ENCODE data around the gene CFAP61.

Gene CFAP61

DNA sequence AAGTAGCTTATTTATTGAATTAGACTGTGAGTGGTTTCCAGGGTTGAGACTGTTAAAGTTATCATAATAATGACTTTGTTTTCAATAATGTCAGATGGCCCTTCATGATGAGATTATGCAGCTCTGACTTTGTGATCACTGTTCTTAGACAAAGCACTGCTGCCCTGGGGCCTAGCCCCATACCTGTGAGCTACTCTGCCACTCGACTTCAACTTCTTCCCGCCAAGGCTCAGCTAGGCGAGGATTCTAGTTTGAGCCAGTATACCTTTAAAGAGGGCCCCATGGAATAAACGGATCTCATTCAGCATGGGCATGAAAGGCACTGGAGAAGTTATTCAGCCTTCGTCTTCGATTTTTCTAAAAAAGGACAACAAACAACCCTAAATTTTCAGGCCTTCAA, 270.6 kb downstream of the CFAP61 start:
- Histone ChIP-seq H3K9ac (ENCODE audit: low read depth, low read length, poor library complexity, severe bottlenecking) (no peak overlapping the region), H3K4me1 (ENCODE audit: insufficient read depth, low read length, poor library complexity, severe bottlenecking) (no peaks in the 10 kb centered on the region), H2AFZ (ENCODE audit: low read length) (no peak overlapping the region), H3K9me3 (ENCODE audit: insufficient read depth, low read depth, low read length) (no peaks in the 10 kb centered on the region; the same call in 1 of the 2 replicates), H3K9me2 (replicated peaks; ENCODE audit: low read depth, low read length) (no peaks in the 10 kb centered on the region), H3K79me2 (ENCODE audit: insufficient read depth, low read length) (no peaks in the 10 kb centered on the region), H3K36me3 (ENCODE audit: insufficient read depth, low read length) (no peaks in the 10 kb centered on the region), H4K20me1 (ENCODE audit: insufficient read depth, low read length, poor library complexity, severe bottlenecking) (no peaks in the 10 kb centered on the region), H3K27me3 (ENCODE audit: insufficient read depth, low read length, poor library complexity, severe bottlenecking) (no peaks in the 10 kb centered on the region), H3K4me3 (ENCODE audit: low read length, poor library complexity, severe bottlenecking) (no peak overlapping the region), H3K4me2 (ENCODE audit: low read depth, low read length, poor library complexity, severe bottlenecking) (no peak overlapping the region), H3F3A (ENCODE audit: low read depth) (no peaks in the 10 kb centered on the region)
- no peak for TF ChIP-seq EZH2phosphoT487 (IDR thresholded peaks at IDR 0.05; ENCODE audit: borderline replicate concordance)
- TF ChIP-seq, protein P1, sequence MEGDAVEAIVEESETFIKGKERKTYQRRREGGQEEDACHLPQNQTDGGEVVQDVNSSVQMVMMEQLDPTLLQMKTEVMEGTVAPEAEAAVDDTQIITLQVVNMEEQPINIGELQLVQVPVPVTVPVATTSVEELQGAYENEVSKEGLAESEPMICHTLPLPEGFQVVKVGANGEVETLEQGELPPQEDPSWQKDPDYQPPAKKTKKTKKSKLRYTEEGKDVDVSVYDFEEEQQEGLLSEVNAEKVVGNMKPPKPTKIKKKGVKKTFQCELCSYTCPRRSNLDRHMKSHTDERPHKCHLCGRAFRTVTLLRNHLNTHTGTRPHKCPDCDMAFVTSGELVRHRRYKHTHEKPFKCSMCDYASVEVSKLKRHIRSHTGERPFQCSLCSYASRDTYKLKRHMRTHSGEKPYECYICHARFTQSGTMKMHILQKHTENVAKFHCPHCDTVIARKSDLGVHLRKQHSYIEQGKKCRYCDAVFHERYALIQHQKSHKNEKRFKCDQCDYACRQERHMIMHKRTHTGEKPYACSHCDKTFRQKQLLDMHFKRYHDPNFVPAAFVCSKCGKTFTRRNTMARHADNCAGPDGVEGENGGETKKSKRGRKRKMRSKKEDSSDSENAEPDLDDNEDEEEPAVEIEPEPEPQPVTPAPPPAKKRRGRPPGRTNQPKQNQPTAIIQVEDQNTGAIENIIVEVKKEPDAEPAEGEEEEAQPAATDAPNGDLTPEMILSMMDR (conservative IDR thresholded peaks at IDR 0.05; ENCODE audit: low read length), result no peak

DNA sequence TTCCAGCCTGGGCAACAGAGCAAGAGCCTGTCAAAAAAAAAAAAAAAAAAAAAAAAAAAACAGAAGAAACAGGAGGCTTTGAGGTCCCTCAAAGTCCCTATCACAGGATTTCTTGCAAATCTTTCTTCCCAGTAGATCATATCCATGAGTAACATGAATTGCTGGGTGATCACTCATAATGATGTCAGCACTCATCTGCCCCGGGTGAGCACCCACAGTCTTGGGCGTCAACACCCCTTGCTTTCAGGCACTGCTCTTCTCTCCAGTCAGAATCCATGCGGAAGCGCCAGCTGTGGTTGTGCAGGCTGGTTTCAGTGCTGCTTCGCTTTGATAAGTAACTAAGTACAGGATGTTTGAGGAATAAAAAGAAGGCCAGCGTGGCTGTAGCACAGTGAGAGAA, 275.4 kb downstream of the CFAP61 start:
- TF ChIP-seq, protein P1 (conservative IDR thresholded peaks at IDR 0.05; ENCODE audit: low read length), result no peak
- TF ChIP-seq EZH2phosphoT487 (IDR thresholded peaks at IDR 0.05; ENCODE audit: borderline replicate concordance), result no peak
- no peaks in the 10 kb centered on the region for H3K79me2 ChIP-seq (ENCODE audit: insufficient read depth, low read length)
- H3F3A ChIP-seq (ENCODE audit: low read depth), result no peaks in the 10 kb centered on the region
- no peaks in the 10 kb centered on the region for H3K36me3 ChIP-seq (ENCODE audit: insufficient read depth, low read length)
- no peaks in the 10 kb centered on the region for H3K27me3 ChIP-seq (ENCODE audit: insufficient read depth, low read length, poor library complexity, severe bottlenecking)
- H3K9me2 ChIP-seq (replicated peaks; ENCODE audit: low read depth, low read length), result no peaks in the 10 kb centered on the region
- H2AFZ ChIP-seq (ENCODE audit: low read length), result no peak overlapping the region
- no peaks in the 10 kb centered on the region for H3K9me3 ChIP-seq (ENCODE audit: insufficient read depth, low read depth, low read length)
- H3K9ac ChIP-seq (ENCODE audit: low read depth, low read length, poor library complexity, severe bottlenecking), result no peak overlapping the region
- H4K20me1 ChIP-seq (ENCODE audit: insufficient read depth, low read length, poor library complexity, severe bottlenecking), result no peaks in the 10 kb centered on the region
- H3K4me2 ChIP-seq (ENCODE audit: low read depth, low read length, poor library complexity, severe bottlenecking), result no peak overlapping the region
- peaks cover 3% of the 10 kb centered on the region for H3K4me1 ChIP-seq (ENCODE audit: insufficient read depth, low read length, poor library complexity, severe bottlenecking)
- no peak overlapping the region for H3K4me3 ChIP-seq (ENCODE audit: low read length, poor library complexity, severe bottlenecking)

DNA sequence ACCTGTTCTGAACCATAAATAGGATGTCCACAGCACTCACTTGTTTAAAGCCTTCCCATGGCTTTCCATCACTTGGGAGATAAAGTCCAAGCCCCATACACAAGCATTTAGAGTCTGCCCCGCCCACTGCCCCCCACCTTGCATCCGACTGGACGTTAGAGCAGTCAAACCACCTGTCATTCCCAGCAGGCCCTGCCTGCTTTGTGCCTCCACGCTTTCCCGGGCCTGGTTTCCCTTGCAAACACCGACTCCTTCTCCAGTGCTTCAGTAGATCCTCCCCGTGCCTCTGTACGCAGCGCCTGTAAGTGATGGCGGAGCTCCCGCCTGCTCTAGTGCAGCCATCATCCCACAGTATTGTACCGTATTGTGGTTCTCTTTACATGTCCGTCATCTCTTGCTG, 277.2 kb downstream of the CFAP61 start:
- TF ChIP-seq EZH2phosphoT487 (IDR thresholded peaks at IDR 0.05; ENCODE audit: borderline replicate concordance), result no peak
- TF ChIP-seq, protein P1 (conservative IDR thresholded peaks at IDR 0.05; ENCODE audit: low read length), result no peak

More for the DNA sequence above, 277.2 kb downstream of the CFAP61 start:
- Histone ChIP-seq H3K36me3 (ENCODE audit: insufficient read depth, low read length) (no peaks in the 10 kb centered on the region), H3K4me3 (ENCODE audit: low read length, poor library complexity, severe bottlenecking) (no peak overlapping the region), H3F3A (ENCODE audit: low read depth) (no peaks in the 10 kb centered on the region), H3K4me1 (ENCODE audit: insufficient read depth, low read length, poor library complexity, severe bottlenecking) (peaks cover 3% of the 10 kb centered on the region), H2AFZ (ENCODE audit: low read length) (no peak overlapping the region), H3K9me2 (replicated peaks; ENCODE audit: low read depth, low read length) (no peaks in the 10 kb centered on the region), H3K79me2 (ENCODE audit: insufficient read depth, low read length) (no peaks in the 10 kb centered on the region), H3K9me3 (ENCODE audit: insufficient read depth, low read depth, low read length) (no peaks in the 10 kb centered on the region), H3K27me3 (ENCODE audit: insufficient read depth, low read length, poor library complexity, severe bottlenecking) (no peaks in the 10 kb centered on the region), H3K4me2 (ENCODE audit: low read depth, low read length, poor library complexity, severe bottlenecking) (no peak overlapping the region), H4K20me1 (ENCODE audit: insufficient read depth, low read length, poor library complexity, severe bottlenecking) (no peaks in the 10 kb centered on the region), H3K9ac (ENCODE audit: low read depth, low read length, poor library complexity, severe bottlenecking) (no peak overlapping the region)

All from Loucy (cell line).